Measurements from ENCODE around the gene TARDBP.

The TARDBP gene

DNA sequence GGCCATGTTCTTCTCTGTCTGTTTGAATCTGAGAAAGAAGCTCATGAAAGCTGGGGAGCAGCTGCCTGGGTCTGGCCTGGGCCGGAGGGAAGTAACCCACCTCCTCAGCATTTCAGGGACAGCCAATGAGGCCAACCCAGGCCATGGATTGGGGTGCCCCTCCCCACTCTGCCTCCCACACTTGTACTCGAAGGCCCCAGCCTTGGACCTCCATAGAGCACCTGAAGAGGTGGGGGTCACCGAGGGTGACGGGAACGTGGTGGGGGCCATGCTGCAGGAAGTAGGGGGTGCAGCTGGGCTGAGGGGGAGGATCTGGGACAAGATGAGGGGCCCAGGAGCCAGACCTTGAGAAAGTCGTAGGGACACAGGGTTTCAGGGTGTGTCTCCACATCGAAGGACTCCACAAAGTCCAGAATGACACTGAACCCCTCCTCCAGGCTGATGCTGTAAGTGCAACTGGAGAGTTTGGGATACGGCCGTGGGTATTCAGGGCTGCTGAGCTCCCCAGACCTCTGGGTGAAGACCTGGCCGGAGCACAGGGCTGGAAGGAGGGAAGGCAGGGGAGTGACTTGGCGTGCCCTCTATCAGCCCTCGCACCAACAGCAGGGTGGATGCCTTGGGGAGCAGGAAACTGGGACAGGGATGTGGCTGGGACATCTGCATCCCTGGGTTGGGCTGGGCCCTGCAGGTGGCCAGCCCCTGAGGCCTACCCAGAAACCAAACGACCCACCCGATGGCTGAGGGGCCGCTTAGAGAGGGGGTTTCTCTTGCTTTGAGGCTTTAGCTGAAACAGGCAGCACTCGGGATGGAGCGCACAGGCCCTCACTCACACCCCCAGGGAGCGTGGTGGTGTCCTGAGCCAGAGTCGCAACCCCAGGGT, 30.8 kb downstream of the TARDBP start:
- TF ChIP-seq SNAI2 (CRISPR knock-in tag; IDR thresholded peaks at IDR 0.05) (no peak), RARB (CRISPR knock-in tag; IDR thresholded peaks at IDR 0.05) (no peak), ZNF565 (CRISPR knock-in tag; conservative IDR thresholded peaks at IDR 0.05; ENCODE audit: low read depth) (no peak), ARNTL (CRISPR knock-in tag; IDR thresholded peaks at IDR 0.05; ENCODE audit: borderline replicate concordance, low read depth) (no peak), CSDC2 (CRISPR knock-in tag; IDR thresholded peaks at IDR 0.05) (no peak)
- TF ChIP-seq, protein P1, sequence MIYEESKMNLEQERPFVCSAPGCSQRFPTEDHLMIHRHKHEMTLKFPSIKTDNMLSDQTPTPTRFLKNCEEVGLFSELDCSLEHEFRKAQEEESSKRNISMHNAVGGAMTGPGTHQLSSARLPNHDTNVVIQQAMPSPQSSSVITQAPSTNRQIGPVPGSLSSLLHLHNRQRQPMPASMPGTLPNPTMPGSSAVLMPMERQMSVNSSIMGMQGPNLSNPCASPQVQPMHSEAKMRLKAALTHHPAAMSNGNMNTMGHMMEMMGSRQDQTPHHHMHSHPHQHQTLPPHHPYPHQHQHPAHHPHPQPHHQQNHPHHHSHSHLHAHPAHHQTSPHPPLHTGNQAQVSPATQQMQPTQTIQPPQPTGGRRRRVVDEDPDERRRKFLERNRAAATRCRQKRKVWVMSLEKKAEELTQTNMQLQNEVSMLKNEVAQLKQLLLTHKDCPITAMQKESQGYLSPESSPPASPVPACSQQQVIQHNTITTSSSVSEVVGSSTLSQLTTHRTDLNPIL (CRISPR knock-in tag; IDR thresholded peaks at IDR 0.05; ENCODE audit: low read depth): no peak
- ATAC-seq: no peak

DNA sequence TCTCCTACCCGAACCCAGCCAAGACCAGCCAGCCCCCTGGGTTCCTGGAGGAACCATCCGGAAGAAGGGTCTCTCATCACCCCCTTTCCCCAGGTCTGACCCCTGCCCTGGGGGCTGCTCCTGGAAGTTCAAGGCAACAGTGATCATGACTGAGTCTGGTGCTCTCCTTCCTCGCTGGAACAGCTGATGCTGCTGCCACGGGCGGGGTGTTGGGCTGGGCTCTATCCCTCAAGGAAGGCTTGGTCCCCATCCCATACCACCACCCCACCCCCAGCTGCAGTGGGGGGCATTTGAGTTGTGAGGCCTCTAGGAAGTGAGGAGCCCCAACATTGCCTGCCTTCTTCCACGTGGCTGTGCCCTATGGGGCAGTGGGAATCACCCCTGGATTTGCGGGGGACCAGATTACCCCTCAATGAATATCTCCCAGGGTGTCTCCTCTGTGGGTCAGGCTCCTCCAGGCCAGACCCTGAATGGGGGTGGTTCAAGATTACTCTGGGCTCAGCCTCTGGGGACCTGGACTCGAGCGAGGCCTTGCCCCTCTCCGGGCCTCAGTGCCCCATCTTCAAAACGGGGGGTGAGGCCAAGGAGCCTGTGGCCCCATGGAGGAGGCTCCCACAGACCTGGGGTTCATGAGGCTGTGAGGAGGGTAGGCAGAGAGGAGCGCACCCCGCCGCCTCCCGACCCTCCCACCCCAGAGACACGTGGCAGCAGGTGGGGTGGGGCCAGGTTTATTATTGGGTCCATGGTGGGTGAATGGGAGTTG, 31.8 kb downstream of the TARDBP start:
- ATAC-seq: no peak
- TF ChIP-seq ZFP3 (CRISPR knock-in tag; IDR thresholded peaks at IDR 0.05): no peak
- TF ChIP-seq ZNF8 (CRISPR knock-in tag; IDR thresholded peaks at IDR 0.05): no peak
- no peak for TF ChIP-seq ZC3H10 (CRISPR knock-in tag; IDR thresholded peaks at IDR 0.05)
- no peak for TF ChIP-seq TOX (CRISPR knock-in tag; IDR thresholded peaks at IDR 0.05; ENCODE audit: borderline replicate concordance)
- no peak for TF ChIP-seq PPARA (CRISPR knock-in tag; IDR thresholded peaks at IDR 0.05; ENCODE audit: borderline replicate concordance)
- no peak for TF ChIP-seq ZFP30 (CRISPR knock-in tag; IDR thresholded peaks at IDR 0.05)
- TF ChIP-seq, protein P1 (CRISPR knock-in tag; IDR thresholded peaks at IDR 0.05; ENCODE audit: low read depth): no peak
- no peak for TF ChIP-seq ARNTL (CRISPR knock-in tag; IDR thresholded peaks at IDR 0.05; ENCODE audit: borderline replicate concordance, low read depth)
- TF ChIP-seq POU6F1 (CRISPR knock-in tag; IDR thresholded peaks at IDR 0.05; ENCODE audit: borderline replicate concordance, low read depth): no peak

DNA sequence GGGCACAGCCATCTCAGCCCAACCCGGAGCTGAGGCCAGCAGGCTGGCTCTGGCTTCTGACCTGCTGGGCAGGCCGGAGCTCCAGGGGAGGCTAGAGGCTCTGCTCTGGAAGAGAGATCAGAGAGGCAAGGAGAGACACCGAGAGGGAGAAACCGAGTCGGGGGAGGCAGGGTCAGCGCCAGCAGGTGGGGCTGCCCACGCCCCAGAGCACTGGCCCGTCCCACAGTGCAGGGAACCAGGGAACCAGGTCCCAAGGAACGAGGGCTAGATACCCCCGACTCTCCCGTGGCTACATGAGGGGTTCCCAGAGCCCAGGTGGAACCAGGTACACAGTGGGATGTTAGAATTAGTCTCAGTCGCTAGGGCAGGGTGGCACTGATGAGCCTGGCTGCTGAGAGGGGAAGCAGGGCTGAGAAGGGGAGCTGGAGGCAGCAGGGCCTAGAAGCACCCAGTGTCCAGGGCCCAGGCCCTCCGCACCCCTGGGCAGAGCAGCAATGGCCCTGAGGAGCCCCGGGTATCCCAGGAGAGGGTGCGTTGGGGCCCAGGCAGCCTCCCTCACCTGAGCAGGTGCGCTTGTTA, 32.5 kb downstream of the TARDBP start:
- ATAC-seq: peak; percentile 14; the same call in 2 of the 3 replicates
- no peak for TF ChIP-seq ARNTL (CRISPR knock-in tag; IDR thresholded peaks at IDR 0.05; ENCODE audit: borderline replicate concordance, low read depth)
- TF ChIP-seq POU6F1 (CRISPR knock-in tag; IDR thresholded peaks at IDR 0.05; ENCODE audit: borderline replicate concordance, low read depth): no peak
- TF ChIP-seq, protein P2, sequence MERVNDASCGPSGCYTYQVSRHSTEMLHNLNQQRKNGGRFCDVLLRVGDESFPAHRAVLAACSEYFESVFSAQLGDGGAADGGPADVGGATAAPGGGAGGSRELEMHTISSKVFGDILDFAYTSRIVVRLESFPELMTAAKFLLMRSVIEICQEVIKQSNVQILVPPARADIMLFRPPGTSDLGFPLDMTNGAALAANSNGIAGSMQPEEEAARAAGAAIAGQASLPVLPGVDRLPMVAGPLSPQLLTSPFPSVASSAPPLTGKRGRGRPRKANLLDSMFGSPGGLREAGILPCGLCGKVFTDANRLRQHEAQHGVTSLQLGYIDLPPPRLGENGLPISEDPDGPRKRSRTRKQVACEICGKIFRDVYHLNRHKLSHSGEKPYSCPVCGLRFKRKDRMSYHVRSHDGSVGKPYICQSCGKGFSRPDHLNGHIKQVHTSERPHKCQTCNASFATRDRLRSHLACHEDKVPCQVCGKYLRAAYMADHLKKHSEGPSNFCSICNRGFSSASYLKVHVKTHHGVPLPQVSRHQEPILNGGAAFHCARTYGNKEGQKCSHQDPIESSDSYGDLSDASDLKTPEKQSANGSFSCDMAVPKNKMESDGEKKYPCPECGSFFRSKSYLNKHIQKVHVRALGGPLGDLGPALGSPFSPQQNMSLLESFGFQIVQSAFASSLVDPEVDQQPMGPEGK (CRISPR knock-in tag; IDR thresholded peaks at IDR 0.05; ENCODE audit: borderline replicate concordance): no peak
- no peak for TF ChIP-seq ZC3H10 (CRISPR knock-in tag; IDR thresholded peaks at IDR 0.05)
- TF ChIP-seq ZNF565 (CRISPR knock-in tag; conservative IDR thresholded peaks at IDR 0.05; ENCODE audit: low read depth): no peak
- no peak for TF ChIP-seq OSR1 (CRISPR knock-in tag; IDR thresholded peaks at IDR 0.05)
